PC-3 (cell line): ENCODE measurements around the gene RPLP2.

ENCODE experiments used
- CTCF ChIP-seq: fragments of 300-600 bp; sonication (generic); conservative IDR thresholded peaks from 2 replicates; pipeline ENCODE4 v1.5.1; 2017; ENCODE audit warnings: antibody characterized with exemption, low read depth, mild to moderate bottlenecking, low read length
- EZH2 ChIP-seq: fragments of 300-600 bp; sonication (generic); IDR thresholded peaks from one replicate; pipeline ENCODE4 v1.6.1; 2017; ENCODE audit warnings: antibody characterized with exemption, mild to moderate bottlenecking, low read length; ENCODE audit not compliant: unreplicated experiment

- no peak for TF ChIP-seq CTCF
- TF ChIP-seq EZH2: no peak
Observed at GRCh38 chr11:832529-833113, 22.9 kb downstream of the RPLP2 start, which contains the start of gene CD151.
